C4-2B (cell line): Measurements from ENCODE around the gene NOL12.

Source experiments
- H3K27ac ChIP-seq: fragments of 450-650 bp; 2 replicates; pipeline ENCODE4 v1.5.1; 2017
- ZFX ChIP-seq: fragments of 450-650 bp; IDR thresholded peaks from 2 replicates; pipeline ENCODE4 v1.6.1; 2017
- TF ChIP-seq, protein P1 (sequence below): fragments of 450-650 bp; conservative IDR thresholded peaks from 2 replicates; pipeline ENCODE4 v1.5.1; 2017; ENCODE audit warnings: mild to moderate bottlenecking

Gene NOL12

DNA sequence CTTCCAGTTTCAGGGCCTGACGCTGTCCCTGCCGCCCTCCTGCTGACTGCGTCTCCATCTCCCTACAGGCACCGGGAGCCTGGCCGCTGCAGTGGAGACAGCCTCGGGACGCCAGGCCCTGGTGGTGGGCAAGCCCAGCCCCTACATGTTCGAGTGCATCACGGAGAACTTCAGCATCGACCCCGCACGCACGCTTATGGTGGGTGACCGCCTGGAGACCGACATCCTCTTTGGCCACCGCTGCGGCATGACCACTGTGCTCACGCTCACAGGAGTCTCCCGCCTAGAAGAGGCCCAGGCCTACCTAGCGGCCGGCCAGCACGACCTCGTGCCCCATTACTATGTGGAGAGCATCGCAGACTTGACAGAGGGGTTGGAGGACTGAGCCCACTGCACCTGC, 20.7 kb upstream of the NOL12 start:
- TF ChIP-seq, protein P1, sequence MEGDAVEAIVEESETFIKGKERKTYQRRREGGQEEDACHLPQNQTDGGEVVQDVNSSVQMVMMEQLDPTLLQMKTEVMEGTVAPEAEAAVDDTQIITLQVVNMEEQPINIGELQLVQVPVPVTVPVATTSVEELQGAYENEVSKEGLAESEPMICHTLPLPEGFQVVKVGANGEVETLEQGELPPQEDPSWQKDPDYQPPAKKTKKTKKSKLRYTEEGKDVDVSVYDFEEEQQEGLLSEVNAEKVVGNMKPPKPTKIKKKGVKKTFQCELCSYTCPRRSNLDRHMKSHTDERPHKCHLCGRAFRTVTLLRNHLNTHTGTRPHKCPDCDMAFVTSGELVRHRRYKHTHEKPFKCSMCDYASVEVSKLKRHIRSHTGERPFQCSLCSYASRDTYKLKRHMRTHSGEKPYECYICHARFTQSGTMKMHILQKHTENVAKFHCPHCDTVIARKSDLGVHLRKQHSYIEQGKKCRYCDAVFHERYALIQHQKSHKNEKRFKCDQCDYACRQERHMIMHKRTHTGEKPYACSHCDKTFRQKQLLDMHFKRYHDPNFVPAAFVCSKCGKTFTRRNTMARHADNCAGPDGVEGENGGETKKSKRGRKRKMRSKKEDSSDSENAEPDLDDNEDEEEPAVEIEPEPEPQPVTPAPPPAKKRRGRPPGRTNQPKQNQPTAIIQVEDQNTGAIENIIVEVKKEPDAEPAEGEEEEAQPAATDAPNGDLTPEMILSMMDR: no peak
- TF ChIP-seq ZFX: no peak
- no peak overlapping the region for H3K27ac ChIP-seq

DNA sequence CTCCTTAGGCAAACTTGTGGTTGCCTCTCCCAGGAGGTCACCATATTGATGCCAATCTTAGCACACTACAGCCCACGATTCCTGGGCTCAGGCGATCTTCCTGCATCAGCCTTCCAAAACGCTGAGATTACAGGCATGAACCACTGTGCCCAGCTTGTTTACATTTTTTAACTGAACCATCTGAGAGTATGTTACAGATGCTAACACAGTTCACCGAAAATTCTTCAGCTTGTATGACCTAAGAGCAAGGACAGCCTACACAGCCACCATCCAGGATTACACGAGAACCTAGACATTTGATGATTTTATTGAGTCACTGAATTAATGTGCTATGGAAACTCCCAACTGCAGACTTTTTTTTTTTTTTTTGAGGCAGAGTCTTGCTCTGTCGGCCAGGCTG, 16.6 kb upstream of the NOL12 start:
- no peak overlapping the region for H3K27ac ChIP-seq
- no peak for TF ChIP-seq ZFX
- TF ChIP-seq, protein P1: no peak

DNA sequence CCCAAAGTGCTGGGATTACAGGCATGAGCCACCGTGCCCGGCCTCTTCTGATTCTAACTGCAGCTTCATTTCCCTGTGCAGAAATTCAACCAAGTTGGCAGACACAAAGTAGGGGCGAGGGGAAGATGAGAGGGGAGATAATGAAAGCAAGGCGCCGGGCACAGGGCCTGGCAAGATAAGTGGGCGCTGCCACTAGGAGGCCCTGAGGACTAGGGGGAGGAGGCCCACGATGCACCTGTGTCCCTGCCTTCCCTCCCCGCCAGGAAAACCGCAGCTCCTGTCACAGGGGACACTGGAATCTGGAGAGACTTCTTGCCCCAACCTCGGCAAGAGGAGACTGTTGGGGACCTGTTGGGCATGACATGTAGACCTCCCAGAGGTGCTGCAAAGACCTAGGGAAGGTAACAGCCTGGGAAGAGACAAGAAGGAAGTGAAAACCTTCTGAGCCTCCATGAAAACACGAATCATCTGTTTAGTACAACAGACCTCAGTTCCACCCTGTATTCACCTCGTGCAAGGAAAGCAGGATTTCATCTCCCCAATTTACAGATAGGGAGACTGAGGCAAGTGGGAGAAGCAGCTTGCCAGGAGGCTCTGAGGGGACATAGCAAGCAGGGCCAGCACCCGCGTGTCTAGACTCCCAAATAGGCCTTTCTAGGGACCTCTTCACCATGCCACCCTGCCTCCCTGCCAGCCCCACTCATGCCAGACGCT, 13.8 kb upstream of the NOL12 start:
- no peak for TF ChIP-seq ZFX
- TF ChIP-seq, protein P1: no peak

DNA sequence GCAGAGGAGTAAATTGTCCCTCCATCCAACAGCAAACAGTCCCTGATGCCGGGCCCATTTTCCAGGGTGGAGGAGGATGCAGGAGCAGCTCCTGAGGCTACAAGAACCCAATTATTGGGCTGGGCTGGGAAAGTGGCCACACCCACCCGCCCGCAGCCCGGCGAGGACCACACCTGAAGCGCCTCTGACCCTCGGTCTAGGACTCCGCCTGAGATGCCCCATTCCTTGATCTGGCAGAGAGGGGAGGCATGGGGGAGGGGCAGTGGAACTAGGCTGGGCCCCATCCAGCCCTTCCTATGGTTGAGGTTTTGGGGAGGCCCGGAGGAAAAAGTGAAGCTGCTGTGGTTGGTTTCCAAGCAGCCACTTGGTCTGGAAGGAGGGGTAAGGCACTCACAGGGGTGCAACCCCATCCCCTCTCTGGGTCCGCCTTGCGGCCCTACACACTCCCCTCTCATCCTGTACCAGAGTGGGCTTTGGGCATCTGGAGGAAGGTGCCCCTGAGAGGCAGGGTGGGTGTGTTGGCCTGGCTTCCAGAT, 13.2 kb upstream of the NOL12 start:
- no peak for TF ChIP-seq ZFX
- TF ChIP-seq, protein P1: no peak
- H3K27ac ChIP-seq: no peak overlapping the region

More for the DNA sequence above, 13.8 kb upstream of the NOL12 start:
- H3K27ac ChIP-seq: no peak overlapping the region

DNA sequence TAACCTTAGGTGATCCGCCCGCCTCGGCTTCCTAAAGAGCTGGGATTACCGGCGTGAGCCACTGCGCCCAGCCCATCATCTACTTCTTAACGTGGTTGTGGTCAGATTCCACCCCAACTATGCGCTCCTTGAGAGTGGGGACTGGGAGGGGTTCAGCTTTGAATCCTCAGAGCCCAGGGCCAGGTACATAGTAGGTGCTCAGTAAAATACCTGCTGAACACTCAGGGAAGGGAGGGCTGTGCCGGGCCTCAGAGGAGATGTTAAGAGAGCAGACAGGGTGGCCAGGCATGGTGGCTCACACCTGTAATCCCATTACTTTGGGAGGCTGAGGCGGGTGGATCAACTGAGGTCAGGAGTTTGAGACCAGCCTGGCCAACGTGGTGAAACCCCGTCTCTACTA, 11.9 kb upstream of the NOL12 start:
- H3K27ac ChIP-seq: no peak overlapping the region; the same call in 1 of the 2 replicates
- no peak for TF ChIP-seq ZFX
- TF ChIP-seq, protein P1: no peak

DNA sequence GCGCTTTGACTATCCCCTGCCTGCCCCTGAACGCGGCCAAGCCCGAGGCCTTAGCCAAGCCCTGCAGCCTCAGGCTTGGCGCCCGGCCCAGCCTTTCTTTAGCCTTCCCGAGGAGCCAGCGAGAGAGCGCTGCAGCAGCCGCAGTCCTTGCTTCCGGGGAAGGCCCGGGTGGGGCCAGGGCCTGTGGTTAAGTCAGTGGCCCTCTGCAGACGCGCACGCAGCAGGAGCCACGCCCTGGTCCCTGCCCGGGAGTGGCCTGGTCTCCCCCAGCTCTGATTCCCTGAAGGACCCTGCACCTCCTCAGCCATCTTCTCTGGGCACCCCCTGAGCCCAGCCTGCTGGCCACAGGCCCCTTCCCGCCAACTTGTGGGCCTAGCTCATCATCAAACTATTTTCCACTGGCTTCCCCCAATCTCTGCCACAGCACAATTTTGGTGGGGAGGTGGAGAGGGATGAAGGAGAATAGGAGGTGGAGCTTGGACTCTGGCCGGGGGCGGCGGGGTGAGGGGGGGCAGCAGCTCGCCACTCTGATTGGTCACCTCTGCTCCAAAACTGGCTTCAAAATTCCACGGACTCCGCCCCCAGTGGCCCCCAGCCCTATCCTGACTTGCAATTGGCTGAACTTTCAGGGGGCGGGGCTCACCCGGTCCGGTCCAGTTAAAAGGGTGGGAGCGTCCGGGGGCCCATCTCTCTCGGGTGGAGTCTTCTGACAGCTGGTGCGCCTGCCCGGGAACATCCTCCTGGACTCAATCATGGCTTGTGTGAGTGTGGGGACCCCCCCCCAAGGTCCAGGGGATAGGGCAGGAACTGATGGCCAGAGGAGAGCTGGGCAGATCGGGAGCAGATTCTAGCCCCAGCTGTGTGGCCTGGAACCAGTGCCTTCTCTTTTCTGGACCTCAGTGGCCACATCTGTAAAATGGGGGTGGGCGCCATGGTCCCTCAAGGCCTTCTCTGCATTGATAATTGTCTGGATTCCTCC, 10.9 kb upstream of the NOL12 start, which contains the start of gene LGALS1:
LGALS1 (plus strand) TSS at position 686 of the 979 bp plus-strand sequence; CDS start at position 753, 67 bp downstream.
- peak within 1 kb of the TSS; percentile 22 for H3K27ac ChIP-seq
- TF ChIP-seq, protein P1: no peak
- 0 out of 2 replicates have a peak, but pooled peaks have one; percentile 10 for TF ChIP-seq ZFX
